Measurements from ENCODE around the gene ARID1A. TPM values are rescaled to one million over a fixed set of nuclear protein-coding genes. Genes with fewer than 3 reads are reported as not detected.
A peak's percentile ranks its signal among the peaks of the same experiment; 100 is the strongest.

ARID1A gene
- total RNA-seq, 2 donors from 2014 or later: 95.1 to 97.3 TPM

- ATAC-seq (replicated peaks in 1 of 2): peak; percentile 33 to 43
- Mint-ChIP-seq H3K9me3 (no peaks in the 10 kb centered on the region), H3K27ac (peak overlapping the region; percentile 98), H3K27me3 (ENCODE audit: low read depth) (no peaks in the 10 kb centered on the region), H3K4me3 (peak overlapping the region; percentile 93 to 95), H3K36me3 (ENCODE audit: insufficient read depth in 2 of 2) (no peaks in the 10 kb centered on the region), H3K4me1 (ENCODE audit: low read depth) (peaks cover 29% of the 10 kb centered on the region)
- peak; percentile 86 to 89 for DNase-seq
Measured at GRCh38 chr1:26692793-26693490, 2.9 kb upstream of the ARID1A start.

- H3K27ac Mint-ChIP-seq: peak overlapping the region; percentile 98
- H3K9me3 Mint-ChIP-seq: no peaks in the 10 kb centered on the region
- ATAC-seq (replicated peaks in 1 of 2): no peak
- no peaks in the 10 kb centered on the region for H3K27me3 Mint-ChIP-seq (ENCODE audit: low read depth)
- peak overlapping the region; percentile 93 to 95 for H3K4me3 Mint-ChIP-seq
- no peak for DNase-seq
- no peaks in the 10 kb centered on the region for H3K36me3 Mint-ChIP-seq (ENCODE audit: insufficient read depth in 2 of 2)
- peaks cover 29% of the 10 kb centered on the region for H3K4me1 Mint-ChIP-seq (ENCODE audit: low read depth)
Measured at GRCh38 chr1:26693599-26694572, 1.9 kb upstream of the ARID1A start.

- H3K4me1 Mint-ChIP-seq (ENCODE audit: low read depth): peaks cover 29% of the 10 kb centered on the region
- H3K9me3 Mint-ChIP-seq: no peaks in the 10 kb centered on the region
- peaks cover under 1% of the 10 kb centered on the region in 2 donors for H3K36me3 Mint-ChIP-seq (ENCODE audit: insufficient read depth in 2 of 2)
- peak in 1 of 2 donors; percentile 6 for ATAC-seq (replicated peaks in 1 of 2)
- peak overlapping the region; percentile 98 for H3K27ac Mint-ChIP-seq
- H3K27me3 Mint-ChIP-seq (ENCODE audit: low read depth): no peaks in the 10 kb centered on the region
- H3K4me3 Mint-ChIP-seq: peak overlapping the region; percentile 93 to 95
- peak in 1 of 2 donors; percentile 23 for DNase-seq
Measured at GRCh38 chr1:26694638-26695355, 1.0 kb upstream of the ARID1A start.

- peak overlapping the region; percentile 72 to 74 for H3K4me3 Mint-ChIP-seq
- no peaks in the 10 kb centered on the region for H3K27me3 Mint-ChIP-seq (ENCODE audit: low read depth)
- H3K9me3 Mint-ChIP-seq: no peaks in the 10 kb centered on the region
- H3K27ac Mint-ChIP-seq: no peak overlapping the region
- ATAC-seq (replicated peaks in 1 of 2): peak in 1 of 2 donors; percentile 0
- peaks cover 29% of the 10 kb centered on the region for H3K4me1 Mint-ChIP-seq (ENCODE audit: low read depth)
- peaks cover 5% of the 10 kb centered on the region in 2 donors for H3K36me3 Mint-ChIP-seq (ENCODE audit: insufficient read depth in 2 of 2)
- DNase-seq: peak; percentile 41 to 44
Measured at GRCh38 chr1:26696119-26696653, 371 bp downstream of the ARID1A start.

GRCh38 chr1:26696654-26697430 lies 1.0 kb downstream of the ARID1A start:
- peaks cover 28% of the 10 kb centered on the region for H3K4me1 Mint-ChIP-seq (ENCODE audit: low read depth)
- H3K9me3 Mint-ChIP-seq: no peaks in the 10 kb centered on the region
- H3K36me3 Mint-ChIP-seq (ENCODE audit: insufficient read depth in 2 of 2): peaks cover 5% of the 10 kb centered on the region in 2 donors
- ATAC-seq (replicated peaks in 1 of 2) (peak; percentile 9 to 31), DNase-seq (peak; percentile 76 to 83)
- H3K27me3 Mint-ChIP-seq (ENCODE audit: low read depth): no peaks in the 10 kb centered on the region
- H3K27ac Mint-ChIP-seq: no peak overlapping the region
- peak overlapping the region; percentile 72 to 74 for H3K4me3 Mint-ChIP-seq

GRCh38 chr1:26697431-26697977 lies 1.7 kb downstream of the ARID1A start:
- DNase-seq (peak; percentile 33 to 35), ATAC-seq (replicated peaks in 1 of 2) (no peak)
- H3K27me3 Mint-ChIP-seq (ENCODE audit: low read depth): no peaks in the 10 kb centered on the region
- peaks cover 22% of the 10 kb centered on the region for H3K4me1 Mint-ChIP-seq (ENCODE audit: low read depth)
- H3K4me3 Mint-ChIP-seq: no peak overlapping the region
- peak overlapping the region; percentile 61 for H3K27ac Mint-ChIP-seq
- H3K36me3 Mint-ChIP-seq (ENCODE audit: insufficient read depth in 2 of 2): peaks cover 5% of the 10 kb centered on the region in 2 donors
- H3K9me3 Mint-ChIP-seq: no peaks in the 10 kb centered on the region

GRCh38 chr1:26697978-26698849 lies 2.4 kb downstream of the ARID1A start:
- no peaks in the 10 kb centered on the region for H3K9me3 Mint-ChIP-seq
- DNase-seq (peak; percentile 42 to 45), ATAC-seq (replicated peaks in 1 of 2) (peak; percentile 34 to 55)
- no peaks in the 10 kb centered on the region for H3K27me3 Mint-ChIP-seq (ENCODE audit: low read depth)
- H3K36me3 Mint-ChIP-seq (ENCODE audit: insufficient read depth in 2 of 2): peaks cover 5% of the 10 kb centered on the region in 2 donors
- no peak overlapping the region for H3K4me3 Mint-ChIP-seq
- H3K4me1 Mint-ChIP-seq (ENCODE audit: low read depth): peaks cover 19% of the 10 kb centered on the region
- no peak overlapping the region for H3K27ac Mint-ChIP-seq

GRCh38 chr1:26700711-26701110 lies 4.9 kb downstream of the ARID1A start:
- Mint-ChIP-seq H3K9me3 (no peaks in the 10 kb centered on the region), H3K27me3 (ENCODE audit: low read depth) (no peaks in the 10 kb centered on the region), H3K4me3 (no peak overlapping the region), H3K36me3 (ENCODE audit: insufficient read depth in 2 of 2) (peaks cover 5 to 10% of the 10 kb centered on the region in 2 donors), H3K27ac (no peak overlapping the region), H3K4me1 (ENCODE audit: low read depth) (no peaks in the 10 kb centered on the region)
- ATAC-seq (replicated peaks in 1 of 2) (no peak), DNase-seq (no peak)

GRCh38 chr1:26701266-26701994 lies 5.6 kb downstream of the ARID1A start:
- H3K9me3 Mint-ChIP-seq: no peaks in the 10 kb centered on the region
- no peak for ATAC-seq (replicated peaks in 1 of 2)
- no peak for DNase-seq
- H3K27me3 Mint-ChIP-seq (ENCODE audit: low read depth): no peaks in the 10 kb centered on the region
- H3K4me1 Mint-ChIP-seq (ENCODE audit: low read depth): no peaks in the 10 kb centered on the region
- peaks cover 5 to 10% of the 10 kb centered on the region in 2 donors for H3K36me3 Mint-ChIP-seq (ENCODE audit: insufficient read depth in 2 of 2)
- H3K4me3 Mint-ChIP-seq: no peak overlapping the region
- H3K27ac Mint-ChIP-seq: no peak overlapping the region

- ATAC-seq (replicated peaks in 1 of 2) (peak in 1 of 2 donors; percentile 4), DNase-seq (no peak)
- no peak overlapping the region for H3K4me3 Mint-ChIP-seq
- no peaks in the 10 kb centered on the region for H3K4me1 Mint-ChIP-seq (ENCODE audit: low read depth)
- H3K9me3 Mint-ChIP-seq: no peaks in the 10 kb centered on the region
- peaks cover 5 to 10% of the 10 kb centered on the region in 2 donors for H3K36me3 Mint-ChIP-seq (ENCODE audit: insufficient read depth in 2 of 2)
- no peak overlapping the region for H3K27ac Mint-ChIP-seq
- H3K27me3 Mint-ChIP-seq (ENCODE audit: low read depth): no peaks in the 10 kb centered on the region
Measured at GRCh38 chr1:26701995-26702679, 6.3 kb downstream of the ARID1A start.

Data from activated T-cell treated with anti-CD3 and anti-CD28 coated beads, Interleukin-2, amount 50 U/mL, for 72 hours (primary cell).